Astrocyte (in vitro differentiated cells and primary cell): ENCODE measurements around the gene CDHR2.

Experiments used
- CTCF ChIP-seq: IDR thresholded peaks from 2 replicates; pipeline ENCODE4 v1.5.1; 2011; ENCODE audit warnings: low read depth, mild to moderate bottlenecking, inconsistent platforms, low read length, moderate library complexity; ENCODE audit not compliant: insufficient read depth
- EZH2 ChIP-seq: IDR thresholded peaks from 2 replicates; pipeline ENCODE4 v1.6.1; 2012; ENCODE audit warnings: mild to moderate bottlenecking, low read length, inconsistent platforms; ENCODE audit not compliant: insufficient read depth

DNA sequence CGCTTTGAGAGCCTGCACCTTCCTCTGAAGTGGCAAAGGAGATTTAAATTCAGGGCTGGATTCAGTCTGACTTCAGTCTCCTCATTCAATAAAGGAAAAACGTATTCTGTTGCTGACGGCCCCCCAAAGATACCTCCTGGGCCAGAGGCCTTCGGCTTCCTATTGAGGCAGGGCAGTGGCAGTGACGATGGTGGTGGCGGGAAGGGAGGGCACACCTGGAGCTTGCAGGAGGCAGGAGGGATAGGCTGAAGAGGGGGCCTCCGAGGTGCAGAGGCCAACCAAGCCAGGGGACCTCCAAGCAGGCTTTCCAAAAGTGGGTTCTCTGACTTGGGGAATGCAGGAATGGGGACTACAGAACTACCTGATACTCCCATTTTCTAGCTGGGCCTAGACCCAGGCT, 27.9 kb upstream of the CDHR2 start:
- TF ChIP-seq EZH2 = no peak
- no peak for TF ChIP-seq CTCF
